HL-60 (cell line): ENCODE data around the gene KAT6B.

Source experiments
- CTCF ChIP-seq: IDR thresholded peaks from one replicate; pipeline ENCODE4 v1.5.1; 2011; ENCODE audit warnings: low read length, control low read depth, inconsistent platforms; ENCODE audit not compliant: insufficient read depth
- GABPA ChIP-seq: IDR thresholded peaks from 2 replicates; pipeline ENCODE4 v1.6.1; 2012; ENCODE audit warnings: low read depth
- POLR2AphosphoS5 ChIP-seq: IDR thresholded peaks from 2 replicates; pipeline ENCODE4 v1.6.1; 2012; ENCODE audit warnings: low read depth
- REST ChIP-seq: IDR thresholded peaks from 2 replicates; pipeline ENCODE4 v1.6.1; 2012; ENCODE audit warnings: low read depth; ENCODE audit not compliant: insufficient replicate concordance

- no peak for TF ChIP-seq CTCF
- TF ChIP-seq REST: no peak
- no peak for TF ChIP-seq POLR2AphosphoS5
- no peak for TF ChIP-seq GABPA
Observed at GRCh38 chr10:74926791-74927585, 100.6 kb downstream of the KAT6B start.
